HepG2 (cell line): ENCODE results near the gene CYTH2. TPM values are rescaled to one million over a fixed set of nuclear protein-coding genes. Genes with fewer than 3 reads are reported as not detected.

Experiments
- CBFB ChIP-seq: sonication (generic); formaldehyde crosslinking; IDR thresholded peaks from 2 replicates; pipeline ENCODE4 v1.4.0; 2020; ENCODE audit warnings: missing genetic modification reagents
- HCFC1 ChIP-seq: fragments of 150-350 bp; IDR thresholded peaks from 2 replicates; pipeline ENCODE4 v1.6.1; 2014; ENCODE audit warnings: low read depth, low read length
- PITX1 ChIP-seq: sonication (generic); formaldehyde crosslinking; IDR thresholded peaks from 2 replicates; pipeline ENCODE4 v1.5.1; 2020; ENCODE audit warnings: mild to moderate bottlenecking, missing genetic modification reagents
- RBAK ChIP-seq: sonication (generic); formaldehyde crosslinking; IDR thresholded peaks from 2 replicates; pipeline ENCODE4 v1.5.1; 2020; ENCODE audit warnings: mild to moderate bottlenecking, missing genetic modification reagents
- RELA ChIP-seq: sonication (generic); formaldehyde crosslinking; IDR thresholded peaks from 2 replicates; pipeline ENCODE4 v1.4.0; 2020; ENCODE audit warnings: missing genetic modification reagents
- SIN3B ChIP-seq: fragments of 150-350 bp; IDR thresholded peaks from 2 replicates; pipeline ENCODE4 v1.6.1; 2014; ENCODE audit warnings: low read length
- STAT5B ChIP-seq: sonication (generic); formaldehyde crosslinking; IDR thresholded peaks from 2 replicates; pipeline ENCODE4 v1.4.0; 2020; ENCODE audit warnings: missing genetic modification reagents
- SUZ12 ChIP-seq: fragments of 150-350 bp; IDR thresholded peaks from 2 replicates; pipeline ENCODE4 v1.6.1; 2014; ENCODE audit warnings: low read depth, low read length
- ZNF253 ChIP-seq: sonication (generic); formaldehyde crosslinking; IDR thresholded peaks from 2 replicates; pipeline ENCODE4 v1.8.0; 2022; ENCODE audit warnings: mild to moderate bottlenecking, missing genetic modification reagents, borderline replicate concordance
- ZNF546 ChIP-seq: sonication (generic); formaldehyde crosslinking; conservative IDR thresholded peaks from 2 replicates; pipeline ENCODE4 v1.8.1; 2023; ENCODE audit warnings: mild to moderate bottlenecking, missing genetic modification reagents
- ZNF550 ChIP-seq: sonication (generic); formaldehyde crosslinking; IDR thresholded peaks from 2 replicates; pipeline ENCODE4 v1.4.0; 2020; ENCODE audit warnings: mild to moderate bottlenecking, missing genetic modification reagents, borderline replicate concordance
- ZNF7 ChIP-seq: IDR thresholded peaks from 2 replicates; pipeline ENCODE4 v1.6.1; 2016; ENCODE audit warnings: missing biosample characterization, missing genetic modification reagents
- ZNF749 ChIP-seq: sonication (generic); formaldehyde crosslinking; IDR thresholded peaks from 2 replicates; pipeline ENCODE4 v1.8.0; 2022; ENCODE audit warnings: mild to moderate bottlenecking, missing genetic modification reagents, moderate library complexity, borderline replicate concordance
- ZSCAN31 ChIP-seq: sonication (generic); formaldehyde crosslinking; IDR thresholded peaks from 2 replicates; pipeline ENCODE4 v1.5.0; 2020; ENCODE audit warnings: low read depth, mild to moderate bottlenecking, missing genetic modification reagents
- polyA plus RNA-seq, 8 experiments: library from polyadenylated mRNA; depleted of rRNA in 3 of 8; stranded (reverse) in 7 of 8; unstranded in 1 of 8; fragments of >200 nt; fragmentation: Illumina TruSeq in 4 of 8; extraction: Trizol in 4 of 8; gene quantifications; 2 replicates each; pipeline versions ENCODE4 v1.2.1 to v1.2.3, GENCODE V29; 2011 to 2016; ENCODE audit warnings: low read depth in 4 of 8, missing spikeins in 1 of 8, mixed read lengths in 1 of 8; ENCODE audit not compliant: insufficient read depth in 1 of 8
- total RNA-seq, 5 experiments: library from RNA; depleted of rRNA; stranded (reverse); fragments of >200 nt; fragmentation: Illumina TruSeq; extraction: Trizol; gene quantifications; 2 replicates each; pipeline ENCODE4 v1.2.3, GENCODE V29; 2016; ENCODE audit warnings: low read depth in 1 of 5
- TF ChIP-seq, protein P1 (sequence below): sonication (generic); formaldehyde crosslinking; IDR thresholded peaks from 2 replicates; pipeline ENCODE4 v1.4.0; 2020; ENCODE audit warnings: missing genetic modification reagents
- TF ChIP-seq, protein P2 (sequence below): sonication (generic); formaldehyde crosslinking; IDR thresholded peaks from 2 replicates; pipeline ENCODE4 v1.5.0; 2020; ENCODE audit warnings: missing genetic modification reagents
- TF ChIP-seq, protein P3 (sequence below): sonication (generic); formaldehyde crosslinking; IDR thresholded peaks from 2 replicates; pipeline ENCODE4 v1.5.1; 2020; ENCODE audit warnings: missing genetic modification reagents, mild to moderate bottlenecking, borderline replicate concordance
- TF ChIP-seq, protein P4 (sequence below): sonication (generic); formaldehyde crosslinking; IDR thresholded peaks from 2 replicates; pipeline ENCODE4 v1.5.1; 2020; ENCODE audit warnings: missing genetic modification reagents, mild to moderate bottlenecking, borderline replicate concordance
- TF ChIP-seq, protein P5 (sequence below): IDR thresholded peaks from 2 replicates; pipeline ENCODE4 v1.6.1; 2016

Gene CYTH2
- total and polyA plus RNA-seq, 2 of the 13 experiments (the other 11 are each of a cell fraction or from before 2014, with no cell fraction given), result 16.5 to 39.3 TPM

DNA sequence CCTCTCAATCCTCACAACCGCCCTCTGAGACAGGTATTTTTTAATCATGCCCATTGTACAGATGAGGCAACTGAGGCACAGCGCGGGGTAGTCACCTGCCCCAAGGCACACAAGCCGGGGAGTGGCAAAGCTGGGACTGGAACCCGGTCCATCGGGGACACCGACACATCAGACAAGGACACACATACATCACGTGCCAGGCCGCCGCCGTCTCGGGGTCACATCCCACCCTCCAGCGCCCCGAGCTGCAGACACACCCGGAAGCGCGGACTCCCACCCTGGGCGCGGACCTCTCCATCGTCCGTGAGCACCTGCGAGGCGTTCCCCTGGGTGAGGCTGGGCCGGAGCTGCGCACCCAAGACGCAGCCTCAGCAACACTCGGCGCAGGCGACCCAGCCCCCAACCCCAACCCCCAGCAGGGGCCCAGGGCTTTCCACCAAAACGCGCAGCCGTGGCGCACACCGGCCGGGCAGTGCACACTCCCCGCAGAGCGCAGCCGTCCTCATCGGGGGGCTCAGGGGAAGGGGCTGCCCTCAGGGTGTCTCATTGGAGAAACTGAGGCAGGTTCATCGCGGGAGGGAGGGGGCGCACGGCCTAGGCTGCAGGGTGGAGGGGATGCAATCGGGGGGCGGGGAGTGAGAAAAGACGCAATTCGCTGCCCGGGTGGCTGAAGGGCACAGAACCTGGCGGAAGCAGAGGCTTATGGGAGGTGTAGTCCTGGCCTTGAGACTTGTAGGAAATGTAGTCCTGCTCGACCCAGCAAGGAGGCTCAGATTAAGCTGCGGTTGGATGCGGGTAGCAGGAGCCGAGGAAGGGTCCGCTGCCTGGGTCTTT lies 44.3 kb downstream of the CYTH2 start (continued):
- no peak for TF ChIP-seq ZSCAN31 (CRISPR knock-in tag)
- peak; percentile 83 for TF ChIP-seq HCFC1
- TF ChIP-seq, protein P1, sequence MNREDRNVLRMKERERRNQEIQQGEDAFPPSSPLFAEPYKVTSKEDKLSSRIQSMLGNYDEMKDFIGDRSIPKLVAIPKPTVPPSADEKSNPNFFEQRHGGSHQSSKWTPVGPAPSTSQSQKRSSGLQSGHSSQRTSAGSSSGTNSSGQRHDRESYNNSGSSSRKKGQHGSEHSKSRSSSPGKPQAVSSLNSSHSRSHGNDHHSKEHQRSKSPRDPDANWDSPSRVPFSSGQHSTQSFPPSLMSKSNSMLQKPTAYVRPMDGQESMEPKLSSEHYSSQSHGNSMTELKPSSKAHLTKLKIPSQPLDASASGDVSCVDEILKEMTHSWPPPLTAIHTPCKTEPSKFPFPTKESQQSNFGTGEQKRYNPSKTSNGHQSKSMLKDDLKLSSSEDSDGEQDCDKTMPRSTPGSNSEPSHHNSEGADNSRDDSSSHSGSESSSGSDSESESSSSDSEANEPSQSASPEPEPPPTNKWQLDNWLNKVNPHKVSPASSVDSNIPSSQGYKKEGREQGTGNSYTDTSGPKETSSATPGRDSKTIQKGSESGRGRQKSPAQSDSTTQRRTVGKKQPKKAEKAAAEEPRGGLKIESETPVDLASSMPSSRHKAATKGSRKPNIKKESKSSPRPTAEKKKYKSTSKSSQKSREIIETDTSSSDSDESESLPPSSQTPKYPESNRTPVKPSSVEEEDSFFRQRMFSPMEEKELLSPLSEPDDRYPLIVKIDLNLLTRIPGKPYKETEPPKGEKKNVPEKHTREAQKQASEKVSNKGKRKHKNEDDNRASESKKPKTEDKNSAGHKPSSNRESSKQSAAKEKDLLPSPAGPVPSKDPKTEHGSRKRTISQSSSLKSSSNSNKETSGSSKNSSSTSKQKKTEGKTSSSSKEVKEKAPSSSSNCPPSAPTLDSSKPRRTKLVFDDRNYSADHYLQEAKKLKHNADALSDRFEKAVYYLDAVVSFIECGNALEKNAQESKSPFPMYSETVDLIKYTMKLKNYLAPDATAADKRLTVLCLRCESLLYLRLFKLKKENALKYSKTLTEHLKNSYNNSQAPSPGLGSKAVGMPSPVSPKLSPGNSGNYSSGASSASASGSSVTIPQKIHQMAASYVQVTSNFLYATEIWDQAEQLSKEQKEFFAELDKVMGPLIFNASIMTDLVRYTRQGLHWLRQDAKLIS, result no peak
- TF ChIP-seq, protein P2, sequence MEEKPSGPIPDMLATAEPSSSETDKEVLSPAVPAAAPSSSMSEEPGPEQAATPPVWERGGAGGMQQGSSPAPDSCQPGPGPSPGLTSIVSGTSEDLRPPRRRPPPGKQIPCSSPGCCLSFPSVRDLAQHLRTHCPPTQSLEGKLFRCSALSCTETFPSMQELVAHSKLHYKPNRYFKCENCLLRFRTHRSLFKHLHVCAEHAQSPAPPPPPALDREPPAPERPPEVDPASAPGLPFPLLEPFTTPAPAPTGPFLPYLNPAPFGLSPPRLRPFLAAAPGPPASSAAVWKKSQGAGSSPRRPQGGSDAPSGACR (CRISPR knock-in tag), result no peak
- TF ChIP-seq CBFB (CRISPR knock-in tag), result peak; percentile 52; the same call in 1 of the 2 replicates
- no peak for TF ChIP-seq SIN3B
- TF ChIP-seq, protein P3, sequence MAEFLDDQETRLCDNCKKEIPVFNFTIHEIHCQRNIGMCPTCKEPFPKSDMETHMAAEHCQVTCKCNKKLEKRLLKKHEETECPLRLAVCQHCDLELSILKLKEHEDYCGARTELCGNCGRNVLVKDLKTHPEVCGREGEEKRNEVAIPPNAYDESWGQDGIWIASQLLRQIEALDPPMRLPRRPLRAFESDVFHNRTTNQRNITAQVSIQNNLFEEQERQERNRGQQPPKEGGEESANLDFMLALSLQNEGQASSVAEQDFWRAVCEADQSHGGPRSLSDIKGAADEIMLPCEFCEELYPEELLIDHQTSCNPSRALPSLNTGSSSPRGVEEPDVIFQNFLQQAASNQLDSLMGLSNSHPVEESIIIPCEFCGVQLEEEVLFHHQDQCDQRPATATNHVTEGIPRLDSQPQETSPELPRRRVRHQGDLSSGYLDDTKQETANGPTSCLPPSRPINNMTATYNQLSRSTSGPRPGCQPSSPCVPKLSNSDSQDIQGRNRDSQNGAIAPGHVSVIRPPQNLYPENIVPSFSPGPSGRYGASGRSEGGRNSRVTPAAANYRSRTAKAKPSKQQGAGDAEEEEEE, result no peak
- TF ChIP-seq ZNF7 (CRISPR knock-in tag), result no peak
- TF ChIP-seq ZNF546 (CRISPR knock-in tag), result no peak
- 0 out of 2 replicates have a peak, but pooled peaks have one; percentile 29 for TF ChIP-seq RELA
- TF ChIP-seq ZNF253, result no peak
- no peak for TF ChIP-seq ZNF749 (CRISPR knock-in tag)
- no peak for TF ChIP-seq ZNF550 (CRISPR knock-in tag)
- TF ChIP-seq, protein P4, sequence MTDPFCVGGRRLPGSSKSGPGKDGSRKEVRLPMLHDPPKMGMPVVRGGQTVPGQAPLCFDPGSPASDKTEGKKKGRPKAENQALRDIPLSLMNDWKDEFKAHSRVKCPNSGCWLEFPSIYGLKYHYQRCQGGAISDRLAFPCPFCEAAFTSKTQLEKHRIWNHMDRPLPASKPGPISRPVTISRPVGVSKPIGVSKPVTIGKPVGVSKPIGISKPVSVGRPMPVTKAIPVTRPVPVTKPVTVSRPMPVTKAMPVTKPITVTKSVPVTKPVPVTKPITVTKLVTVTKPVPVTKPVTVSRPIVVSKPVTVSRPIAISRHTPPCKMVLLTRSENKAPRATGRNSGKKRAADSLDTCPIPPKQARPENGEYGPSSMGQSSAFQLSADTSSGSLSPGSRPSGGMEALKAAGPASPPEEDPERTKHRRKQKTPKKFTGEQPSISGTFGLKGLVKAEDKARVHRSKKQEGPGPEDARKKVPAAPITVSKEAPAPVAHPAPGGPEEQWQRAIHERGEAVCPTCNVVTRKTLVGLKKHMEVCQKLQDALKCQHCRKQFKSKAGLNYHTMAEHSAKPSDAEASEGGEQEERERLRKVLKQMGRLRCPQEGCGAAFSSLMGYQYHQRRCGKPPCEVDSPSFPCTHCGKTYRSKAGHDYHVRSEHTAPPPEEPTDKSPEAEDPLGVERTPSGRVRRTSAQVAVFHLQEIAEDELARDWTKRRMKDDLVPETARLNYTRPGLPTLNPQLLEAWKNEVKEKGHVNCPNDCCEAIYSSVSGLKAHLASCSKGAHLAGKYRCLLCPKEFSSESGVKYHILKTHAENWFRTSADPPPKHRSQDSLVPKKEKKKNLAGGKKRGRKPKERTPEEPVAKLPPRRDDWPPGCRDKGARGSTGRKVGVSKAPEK, result no peak
- peak; percentile 56 for TF ChIP-seq SUZ12
- TF ChIP-seq PITX1, result 0 out of 2 replicates have a peak, but pooled peaks have one; percentile 41
- TF ChIP-seq RBAK (CRISPR knock-in tag), result no peak
- TF ChIP-seq, protein P5, sequence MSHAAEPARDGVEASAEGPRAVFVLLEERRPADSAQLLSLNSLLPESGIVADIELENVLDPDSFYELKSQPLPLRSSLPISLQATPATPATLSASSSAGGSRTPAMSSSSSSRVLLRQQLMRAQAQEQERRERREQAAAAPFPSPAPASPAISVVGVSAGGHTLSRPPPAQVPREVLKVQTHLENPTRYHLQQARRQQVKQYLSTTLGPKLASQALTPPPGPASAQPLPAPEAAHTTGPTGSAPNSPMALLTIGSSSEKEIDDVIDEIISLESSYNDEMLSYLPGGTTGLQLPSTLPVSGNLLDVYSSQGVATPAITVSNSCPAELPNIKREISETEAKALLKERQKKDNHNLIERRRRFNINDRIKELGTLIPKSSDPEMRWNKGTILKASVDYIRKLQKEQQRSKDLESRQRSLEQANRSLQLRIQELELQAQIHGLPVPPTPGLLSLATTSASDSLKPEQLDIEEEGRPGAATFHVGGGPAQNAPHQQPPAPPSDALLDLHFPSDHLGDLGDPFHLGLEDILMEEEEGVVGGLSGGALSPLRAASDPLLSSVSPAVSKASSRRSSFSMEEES (CRISPR knock-in tag), result 0 out of 2 replicates have a peak, but pooled peaks have one; percentile 8
- no peak for TF ChIP-seq STAT5B (CRISPR knock-in tag)
